GM23338 (cell line): ENCODE measurements around the gene TPST2.

Experiments used
- CREB1 ChIP-seq: fragments of 250-450 bp; sonication (Bioruptor Pico); IDR thresholded peaks from 2 replicates; pipeline ENCODE4 v1.5.0; 2020; ENCODE audit warnings: low read depth, mild to moderate bottlenecking, moderate library complexity
- CTCF ChIP-seq, 2 experiments: fragments of 200-600 bp in 1 of 2; sonication (generic) in 1 of 2; conservative IDR thresholded peaks; 2 replicates each; pipeline versions ENCODE4 v1.5.1 to v1.6.1; 2016 to 2017; ENCODE audit warnings: antibody characterized with exemption in 2 of 2, low read depth in 2 of 2, mild to moderate bottlenecking in 2 of 2, moderate library complexity in 1 of 2
- EZH2phosphoT487 ChIP-seq: fragments of 200-600 bp; sonication (generic); IDR thresholded peaks from one replicate; pipeline ENCODE4 v1.8.1; 2018; ENCODE audit warnings: antibody characterized with exemption; ENCODE audit not compliant: unreplicated experiment

DNA sequence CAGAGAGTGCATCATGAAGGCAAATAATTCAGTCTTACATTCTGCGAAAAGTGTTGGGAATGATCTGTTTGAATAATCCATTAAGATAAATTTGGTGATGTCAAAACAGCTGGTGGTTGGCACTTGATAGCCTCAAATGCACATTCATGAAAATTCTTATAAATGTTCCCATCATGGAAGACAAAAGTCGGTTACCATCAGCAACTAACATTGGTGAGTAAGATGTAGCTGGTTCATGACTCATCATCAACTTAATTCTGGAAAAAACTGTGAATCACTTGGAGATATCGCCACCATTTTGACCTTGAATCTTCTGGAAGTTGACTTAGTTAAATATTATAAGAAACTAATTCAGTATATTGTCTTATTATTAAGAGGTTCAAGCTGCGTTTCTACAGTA is 16.7 kb upstream of the TPST2 start:
- TF ChIP-seq CREB1 (CRISPR knock-in tag) (no peak), EZH2phosphoT487 (no peak), CTCF (conservative IDR thresholded peaks at IDR 0.05; ENCODE audit: low read depth in 2 of 2) (no peak)
